NCI-H2029 (cell line): ENCODE results near the gene BLCAP.
"Not testable (repeated sequence)": the region's sequence is repeated elsewhere in the genome, so short reads cannot be mapped to it uniquely, and the experiment has no call there.

Experiments used
- DNase-seq: peaks from one replicate; lab custom pipeline; 2025; lab: John Stamatoyannopoulos, UW

Gene BLCAP

DNA sequence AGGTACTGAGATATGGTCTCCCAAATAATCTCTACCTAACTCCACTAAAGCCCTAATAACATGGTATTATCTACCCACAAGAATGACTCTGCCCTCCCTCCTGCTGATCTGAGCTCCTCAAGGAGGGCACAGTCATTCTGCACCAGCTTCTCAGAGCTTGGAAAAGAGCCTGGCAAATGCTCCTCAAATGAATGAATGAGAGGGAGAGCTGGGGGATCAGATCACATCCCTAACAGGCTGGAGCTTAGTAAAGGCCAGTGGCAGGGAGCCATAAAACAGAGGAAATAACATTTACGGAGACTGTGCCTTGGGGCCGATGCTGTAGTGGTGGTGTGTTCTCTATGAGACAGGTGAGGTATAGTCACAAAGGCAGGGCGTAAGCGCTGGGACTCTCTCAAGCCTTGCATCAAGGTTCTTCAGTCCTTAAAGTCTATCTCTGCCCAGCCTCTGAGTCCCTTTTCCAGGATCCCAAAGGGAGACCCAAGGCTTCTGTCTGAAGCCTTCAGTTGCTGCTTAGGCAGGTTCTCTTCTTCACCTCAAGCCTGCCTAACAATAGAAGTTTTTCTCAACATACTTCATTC, 13.8 kb downstream of the BLCAP start:
- no peak for DNase-seq

DNA sequence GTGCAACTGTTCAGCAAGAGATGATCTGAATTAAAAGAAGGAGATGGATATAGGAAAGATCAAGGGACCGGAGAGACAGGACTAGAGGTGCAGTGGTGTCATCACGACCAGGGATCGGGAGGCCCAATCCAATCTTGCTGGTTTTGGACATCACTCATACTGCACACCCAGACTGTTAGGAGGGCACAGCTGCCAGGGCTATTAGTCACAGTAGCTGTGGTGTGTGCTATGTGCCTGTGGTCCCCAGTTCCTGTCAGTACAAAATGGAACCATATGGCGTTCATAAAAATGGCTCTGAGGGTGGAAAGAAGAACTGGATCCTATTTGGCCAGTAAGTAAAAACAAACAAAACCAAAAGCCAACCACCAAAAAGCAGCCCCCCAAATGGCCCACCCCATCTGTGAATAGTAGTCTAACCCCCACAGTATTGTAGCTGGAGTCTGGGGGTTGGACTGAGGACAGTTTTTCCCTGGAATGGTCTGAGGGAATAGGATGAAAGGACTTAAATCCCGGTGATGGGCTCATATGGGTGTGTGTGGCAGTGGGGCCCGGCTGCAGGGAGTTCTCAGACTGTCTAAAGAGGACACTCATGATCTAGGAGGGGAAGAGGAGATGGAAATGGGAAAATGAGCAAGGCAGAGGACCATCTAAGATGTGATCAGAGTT, 15.9 kb downstream of the BLCAP start:
- no peak for DNase-seq

DNA sequence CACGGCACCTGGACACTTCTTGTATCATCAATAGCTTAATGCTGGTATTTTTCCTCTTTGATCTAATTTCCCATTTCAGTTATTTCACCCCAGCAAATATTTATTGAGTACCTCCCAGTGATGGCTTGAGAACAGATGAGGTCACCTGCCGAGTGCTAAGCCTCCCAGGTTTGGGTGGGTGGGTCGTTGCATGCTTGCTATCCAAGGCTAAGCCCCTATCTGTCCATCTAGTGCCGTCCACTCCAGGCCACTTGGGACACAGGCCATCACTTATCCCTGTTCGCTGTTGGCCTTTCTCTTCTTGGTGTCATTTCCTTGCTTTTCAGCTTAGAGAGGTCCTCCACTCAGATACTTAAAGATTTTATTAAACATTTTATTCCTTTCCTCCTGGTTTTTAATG, 17.4 kb downstream of the BLCAP start:
- DNase-seq: no peak

DNA sequence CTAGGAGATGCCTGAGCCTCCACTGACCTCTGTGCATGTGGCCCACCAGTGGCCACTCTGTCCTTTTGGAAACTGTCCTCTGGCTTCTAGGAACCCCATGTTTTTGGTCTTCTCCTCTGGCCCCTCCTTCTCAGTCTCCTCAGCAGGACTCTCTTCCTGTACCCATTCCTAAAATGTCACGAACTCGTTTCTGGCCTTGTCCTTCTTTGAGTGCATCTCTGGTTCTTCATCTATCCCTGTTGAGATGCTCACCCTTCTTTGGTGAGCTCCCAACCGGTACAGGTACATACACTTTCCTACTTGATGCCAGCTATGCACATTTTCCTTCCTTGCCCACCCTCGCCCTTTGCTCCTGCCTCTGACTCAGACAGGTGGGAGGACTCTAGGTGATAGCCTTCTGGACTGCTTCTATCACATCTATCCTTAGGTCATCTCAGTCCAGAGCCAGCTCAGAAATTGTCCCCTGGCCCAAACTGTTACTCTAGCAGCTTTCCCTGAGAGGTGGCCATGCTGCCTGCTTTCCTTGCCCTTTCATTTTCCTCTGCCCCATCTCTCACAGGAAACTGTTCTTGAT, 21.4 kb downstream of the BLCAP start:
- DNase-seq: no peak

DNA sequence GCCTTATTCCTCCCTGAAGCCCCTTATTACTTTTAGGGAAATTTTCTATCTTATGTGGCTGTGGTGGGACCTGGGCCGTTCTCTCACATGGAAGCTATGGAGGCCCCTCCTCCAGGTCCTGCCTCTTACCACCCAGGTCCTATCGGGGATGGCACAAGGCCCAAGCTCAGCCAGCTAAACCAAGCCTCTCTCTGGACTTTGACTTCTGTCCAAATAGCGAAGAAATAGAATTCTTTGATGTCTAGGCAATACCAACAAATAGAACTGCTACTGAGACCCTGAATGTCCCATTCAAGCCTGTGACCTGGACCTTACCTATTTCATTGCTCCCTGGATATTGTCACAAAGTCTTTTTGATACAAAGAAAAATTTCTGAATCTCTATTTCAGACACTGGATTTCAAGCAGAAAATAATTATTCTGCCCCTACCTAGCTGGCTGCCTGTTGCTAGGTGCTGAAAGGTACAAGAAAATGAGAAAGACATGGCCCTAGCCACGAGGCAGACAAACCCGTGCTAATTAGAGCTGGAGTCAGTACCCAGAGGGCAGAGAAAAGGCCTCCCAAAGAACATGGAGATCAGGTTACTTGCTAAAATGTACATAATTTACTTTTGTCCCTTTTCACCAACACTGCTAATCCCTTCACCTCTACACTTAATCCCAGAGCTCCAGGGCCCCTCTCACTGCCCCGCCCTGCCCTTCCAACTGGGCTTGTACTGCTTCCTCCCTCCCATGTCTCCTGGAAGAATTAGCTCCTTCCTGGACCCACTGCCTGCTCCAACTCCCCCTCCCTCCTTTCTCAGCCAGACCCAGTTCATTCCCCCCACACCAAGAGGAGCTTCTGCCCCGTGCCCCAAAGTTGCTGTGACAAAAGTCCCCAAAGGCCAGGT, 22.2 kb downstream of the BLCAP start:
- DNase-seq: no peak

DNA sequence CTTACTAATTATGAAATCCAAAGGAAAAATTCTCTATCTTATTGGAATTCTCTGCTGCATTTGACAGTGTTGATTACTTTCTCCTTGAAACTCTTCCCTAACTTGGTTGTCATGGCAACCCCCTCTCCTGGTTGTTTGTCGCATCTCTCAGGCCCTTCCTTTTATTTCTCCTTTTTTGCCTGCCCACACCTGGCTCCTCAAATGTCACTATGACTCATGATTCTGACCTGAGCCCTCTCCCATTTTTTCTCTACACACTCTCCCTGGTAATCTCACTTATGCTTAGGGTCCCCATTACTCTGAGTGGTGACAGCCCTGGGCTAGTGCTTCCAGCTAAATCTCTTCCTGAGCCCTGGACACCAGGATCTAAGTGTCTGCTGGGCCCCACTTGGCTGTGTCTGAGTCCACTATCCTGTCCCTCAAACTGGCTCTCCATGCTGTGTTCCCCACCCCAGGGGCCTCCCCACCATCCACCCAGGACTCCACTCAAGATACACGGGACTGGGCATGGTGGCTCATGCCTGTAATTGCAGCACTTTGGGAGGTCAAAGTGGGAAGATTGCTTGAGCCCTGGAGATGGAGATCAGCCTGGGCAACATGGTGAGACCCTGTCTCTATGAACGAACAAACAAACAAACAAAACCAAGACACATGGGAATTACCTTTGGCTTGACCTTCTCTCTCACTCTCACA, 23.1 kb downstream of the BLCAP start:
- no peak for DNase-seq

DNA sequence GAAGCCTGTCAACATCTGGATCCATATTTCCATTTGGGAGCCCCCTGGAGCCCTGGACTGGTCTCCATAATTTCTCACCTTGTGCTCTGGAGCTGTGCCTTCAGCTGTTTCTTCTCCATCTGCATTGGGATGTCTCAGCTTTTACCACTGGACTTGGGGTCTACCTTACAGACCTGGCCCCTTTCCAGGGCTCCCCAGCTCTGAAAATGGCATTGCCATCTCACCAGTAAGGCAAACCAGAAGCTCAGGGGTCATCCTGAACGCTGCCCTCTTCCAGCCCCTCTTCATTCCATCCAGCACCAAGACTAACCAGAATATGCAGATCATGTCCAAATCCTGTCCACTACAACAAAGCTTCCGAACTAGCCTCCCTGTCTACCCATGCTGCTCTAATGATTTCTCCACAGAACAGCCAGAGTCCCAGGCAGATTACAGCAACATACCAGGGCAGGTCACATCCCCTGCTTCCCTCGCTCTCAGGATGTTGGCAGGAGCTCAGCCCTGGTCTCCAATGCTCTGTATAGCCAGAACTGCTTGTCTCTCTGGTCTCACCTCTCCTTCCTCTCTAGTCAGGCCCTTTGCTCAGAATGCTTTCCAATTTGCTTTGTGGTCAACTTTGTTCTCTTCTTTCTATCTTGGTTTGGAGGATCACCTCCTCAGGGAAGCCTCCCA, 24.3 kb downstream of the BLCAP start:
- DNase-seq: no peak

DNA sequence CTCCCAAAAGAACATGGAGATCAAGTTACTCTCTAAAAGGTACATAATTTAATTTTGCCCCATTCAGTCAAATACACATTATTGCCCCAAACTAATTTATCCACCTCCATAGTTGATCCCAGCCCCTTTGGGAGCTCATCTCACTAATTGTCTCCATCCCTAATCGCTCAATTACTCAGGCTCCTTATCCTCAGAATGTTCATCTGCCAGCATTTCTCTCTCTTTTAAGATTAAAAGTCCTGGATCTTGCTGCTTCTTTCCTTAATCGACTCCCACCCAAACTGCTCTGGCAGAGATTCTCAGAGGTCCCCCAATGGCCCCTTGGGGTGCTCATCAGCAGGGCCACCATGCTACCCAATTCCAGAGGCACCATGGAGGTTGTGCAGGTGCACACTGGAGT, 25.0 kb downstream of the BLCAP start:
- DNase-seq: no peak

DNA sequence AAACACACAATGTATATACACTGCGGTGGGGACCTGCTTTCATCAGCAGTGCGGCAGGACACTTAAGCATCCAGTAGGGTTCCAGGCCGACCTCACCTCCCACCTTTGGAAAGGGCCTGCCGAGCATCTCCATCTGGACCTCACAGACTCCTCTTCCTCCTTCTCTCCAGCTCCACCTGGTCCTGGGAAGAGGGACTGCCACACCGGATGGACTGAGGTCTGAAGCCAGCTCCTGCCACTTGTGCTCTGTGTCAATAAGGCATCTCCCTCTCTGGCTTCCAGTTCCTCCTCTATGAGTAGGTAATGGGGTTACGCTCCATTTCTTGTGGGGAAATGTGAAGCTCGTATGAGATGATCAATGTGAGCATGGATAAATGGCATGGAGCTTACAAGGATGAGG, 25.7 kb downstream of the BLCAP start:
- DNase-seq: peak; percentile 89

DNA sequence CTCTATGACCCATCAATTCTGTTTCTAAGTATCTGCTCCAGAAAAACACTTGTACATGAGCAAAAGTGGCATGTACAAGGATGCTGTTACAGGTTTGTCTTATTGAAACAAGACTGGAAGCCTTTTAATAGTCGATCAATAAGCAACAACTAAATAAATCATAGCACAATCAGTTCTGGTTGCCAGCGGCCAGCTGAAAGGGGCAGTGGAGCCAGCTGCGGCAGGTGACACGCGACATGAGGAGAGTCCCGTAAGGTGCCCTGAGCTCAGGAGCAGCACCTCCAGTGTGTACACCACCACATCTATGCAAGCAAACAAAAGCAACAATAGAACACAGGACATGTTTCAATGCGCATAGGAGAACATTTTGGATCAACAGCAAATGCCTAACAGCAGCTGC, 27.4 kb downstream of the BLCAP start:
- DNase-seq: peak; percentile 77

DNA sequence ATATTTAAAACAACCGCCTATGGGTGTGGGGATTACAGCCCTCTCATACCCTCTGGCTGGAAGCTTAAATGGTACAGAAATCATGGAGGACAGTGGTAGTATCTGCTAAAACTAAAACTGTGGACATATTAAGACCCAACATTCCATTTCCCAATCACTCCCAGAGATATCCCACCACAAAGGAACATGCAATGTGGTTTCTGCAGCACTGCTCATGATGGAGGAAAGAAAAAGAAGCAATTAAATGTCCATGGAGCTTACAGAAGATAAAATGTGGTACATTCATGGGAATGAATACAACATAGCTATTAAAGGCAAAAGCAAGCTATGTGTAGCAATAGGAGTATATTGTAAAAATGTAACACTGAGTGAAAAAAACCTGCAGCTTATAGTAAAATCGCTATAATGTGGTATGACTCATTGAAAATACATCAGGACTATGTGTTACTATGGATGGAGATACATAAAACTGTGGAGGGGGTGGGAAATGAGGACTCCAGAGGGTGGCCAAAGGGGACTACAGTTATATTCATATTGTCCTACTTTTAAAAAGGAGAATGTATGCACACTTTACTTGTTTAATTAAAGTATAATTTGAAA, 29.5 kb downstream of the BLCAP start:
- DNase-seq: no peak

DNA sequence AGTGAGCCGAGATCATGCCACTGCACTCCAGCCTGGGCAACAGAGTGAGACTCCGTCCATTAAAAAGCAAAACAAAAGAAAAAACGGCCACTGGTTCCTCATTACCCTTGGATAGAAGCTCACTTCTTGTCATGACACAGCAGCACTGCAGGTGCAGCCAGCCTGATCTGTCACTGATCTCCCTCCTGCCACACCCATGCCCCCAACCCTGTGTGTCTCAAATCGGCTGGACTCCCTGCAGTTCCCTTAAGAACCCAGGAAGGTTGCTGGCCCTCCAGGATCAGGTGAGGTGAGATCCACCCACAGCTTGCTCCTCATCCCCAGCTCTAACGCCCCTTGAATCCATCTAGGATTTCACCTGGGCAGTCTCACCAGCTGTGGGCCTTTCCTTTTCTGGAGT, 32.9 kb downstream of the BLCAP start:
- no peak for DNase-seq

DNA sequence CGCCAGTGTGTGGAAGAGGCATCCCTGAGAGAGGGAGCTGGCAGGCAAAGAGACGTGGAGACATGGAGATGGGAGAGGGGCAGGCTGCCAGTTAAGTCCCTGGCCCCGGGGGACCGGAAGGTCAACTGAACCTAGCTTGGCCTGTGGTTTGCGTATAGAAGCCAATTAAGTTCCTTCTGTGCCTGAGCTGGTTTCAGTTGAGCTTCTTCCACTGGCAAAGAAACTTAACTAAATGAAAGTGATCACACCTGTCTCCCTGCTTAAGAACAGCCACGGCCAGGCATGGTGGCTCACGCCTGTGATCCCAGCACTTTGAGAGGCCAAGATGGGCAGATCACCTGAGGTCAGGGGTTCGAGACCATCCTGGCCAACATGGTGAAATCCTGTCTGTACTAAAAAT, 33.4 kb downstream of the BLCAP start:
- DNase-seq: no peak

DNA sequence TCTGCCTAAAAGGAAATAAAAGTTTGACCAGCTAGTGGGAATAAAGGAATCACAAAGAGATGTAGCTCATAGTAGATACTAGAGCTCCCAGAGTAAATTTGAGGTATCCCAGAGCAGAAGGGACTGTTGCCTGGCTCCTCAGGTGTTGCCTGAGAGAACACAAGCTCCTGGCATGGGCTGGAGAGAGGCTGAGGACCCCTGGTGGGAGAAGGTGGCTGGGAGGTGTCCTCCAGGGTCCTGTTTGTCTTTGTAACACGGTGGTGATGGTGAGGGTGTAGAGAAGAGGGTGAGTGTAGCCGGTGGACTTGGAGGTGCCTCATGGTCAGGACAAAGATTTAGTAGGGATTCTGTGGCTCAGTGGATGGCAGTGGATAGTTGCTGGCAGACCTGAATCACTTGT, 34.7 kb downstream of the BLCAP start:
- DNase-seq: no peak

DNA sequence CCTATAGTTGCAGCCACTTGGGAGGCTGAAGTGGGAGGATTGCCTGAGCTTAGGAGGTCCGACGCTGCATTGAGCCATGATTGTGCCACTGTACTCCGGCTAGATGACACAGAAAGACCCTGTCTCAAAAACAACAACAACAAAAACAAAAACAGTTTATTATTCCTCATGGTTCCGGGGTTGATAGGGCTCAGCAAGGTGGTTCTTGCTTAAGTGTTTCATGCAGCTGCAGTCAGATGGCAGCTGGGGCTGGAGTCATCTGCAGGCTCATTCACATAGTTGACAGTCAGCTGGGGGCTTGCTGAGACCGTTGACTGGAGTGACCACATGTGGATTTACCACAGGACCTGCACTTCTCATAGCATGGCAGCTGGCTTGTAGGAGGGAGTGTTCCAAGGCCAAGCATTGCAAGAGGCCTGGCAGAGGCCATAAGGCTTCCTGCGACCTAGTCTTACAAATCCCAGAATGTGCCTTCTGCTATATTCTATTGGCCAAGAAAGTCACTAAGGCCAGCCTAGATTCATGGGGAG, 35.5 kb downstream of the BLCAP start:
- DNase-seq: no peak

DNA sequence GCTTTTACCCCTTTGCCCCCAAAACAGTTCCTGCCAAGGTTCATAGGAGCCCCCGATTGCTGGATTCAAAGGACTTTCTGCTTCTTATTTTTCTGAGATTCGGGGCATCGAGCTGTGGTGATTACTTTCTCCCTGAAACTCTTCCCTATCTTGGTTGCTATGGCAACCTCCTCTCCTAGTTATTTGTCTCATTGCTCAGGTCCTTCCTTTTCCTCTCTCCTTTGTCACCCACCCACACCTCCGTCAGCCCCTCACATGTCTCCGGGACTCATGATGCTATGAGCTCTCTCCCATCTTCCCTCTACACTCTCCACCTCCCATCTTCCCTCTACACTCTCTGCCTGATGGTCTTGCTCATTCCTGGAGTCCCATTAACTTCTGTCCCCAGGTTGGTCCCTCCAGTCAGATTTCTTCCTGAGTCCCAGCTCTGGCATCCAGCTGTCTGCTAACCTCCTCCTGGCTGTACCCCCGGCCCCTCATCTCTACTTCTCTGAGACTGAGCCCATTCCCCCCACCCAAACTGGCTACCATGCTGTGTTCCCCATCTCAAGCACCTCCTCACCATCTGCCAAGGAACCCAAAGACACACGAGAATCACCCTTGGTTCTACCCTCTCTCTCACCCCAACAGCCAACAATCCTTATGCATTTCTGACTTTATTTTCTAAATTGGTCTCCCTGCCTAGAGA, 36.9 kb downstream of the BLCAP start:
- no peak for DNase-seq

DNA sequence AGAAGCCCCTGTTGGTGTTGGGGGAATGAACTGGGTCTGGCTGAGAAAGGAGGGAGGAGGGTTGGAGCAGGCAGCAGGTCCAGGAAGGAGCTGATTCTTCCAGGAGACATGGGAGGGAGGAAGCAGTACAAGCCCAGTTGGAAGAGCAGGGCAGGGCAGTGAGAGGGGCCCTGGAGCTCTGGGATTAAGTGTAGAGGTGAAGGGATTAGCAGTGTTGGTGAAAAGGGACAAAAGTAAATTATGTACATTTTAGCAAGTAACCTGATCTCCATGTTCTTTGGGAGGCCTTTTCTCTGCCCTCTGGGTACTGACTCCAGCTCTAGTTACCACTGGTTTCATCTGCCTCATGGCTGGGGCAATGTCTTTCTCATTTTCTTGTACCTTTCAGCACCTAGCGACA, 41.5 kb downstream of the BLCAP start:
- DNase-seq: not testable (repeated sequence)

DNA sequence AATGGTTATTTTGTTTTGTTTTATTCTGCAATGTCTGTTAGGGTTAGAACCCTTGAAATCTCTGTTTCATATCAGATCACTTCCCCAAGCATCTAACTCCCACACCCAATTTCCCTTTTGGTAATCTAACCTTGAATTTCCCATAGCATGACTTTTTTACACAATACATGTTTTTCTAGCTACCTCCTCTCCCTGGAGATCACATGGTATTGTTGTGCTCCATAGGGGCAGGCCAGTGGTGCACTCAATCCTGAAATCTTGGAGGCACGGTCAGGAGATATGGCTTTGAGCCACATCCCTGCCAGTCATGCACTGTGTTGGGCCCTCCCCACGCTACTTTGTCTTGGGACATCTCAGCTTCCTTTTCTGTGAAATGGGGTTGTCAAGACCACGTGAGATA, 43.3 kb downstream of the BLCAP start:
- no peak for DNase-seq

DNA sequence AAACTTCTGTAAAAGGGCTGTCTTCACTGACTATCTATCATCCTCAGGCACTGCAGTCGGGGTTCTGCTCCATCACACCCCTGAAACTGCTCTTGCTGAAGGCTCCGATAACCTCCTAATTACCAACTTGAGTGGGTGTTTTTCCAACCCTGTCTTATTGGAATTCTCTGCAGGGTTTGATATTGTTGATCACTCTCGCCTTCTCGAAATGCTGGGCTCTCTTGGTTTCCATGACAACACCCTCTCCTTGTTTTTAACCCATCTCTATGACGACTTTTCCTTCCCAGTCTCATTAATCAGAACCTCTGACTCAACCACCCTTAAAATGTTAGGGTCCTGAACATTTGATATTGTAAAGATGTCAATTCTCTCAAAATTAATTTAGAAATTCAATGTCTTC, 46.1 kb downstream of the BLCAP start:
- no peak for DNase-seq

DNA sequence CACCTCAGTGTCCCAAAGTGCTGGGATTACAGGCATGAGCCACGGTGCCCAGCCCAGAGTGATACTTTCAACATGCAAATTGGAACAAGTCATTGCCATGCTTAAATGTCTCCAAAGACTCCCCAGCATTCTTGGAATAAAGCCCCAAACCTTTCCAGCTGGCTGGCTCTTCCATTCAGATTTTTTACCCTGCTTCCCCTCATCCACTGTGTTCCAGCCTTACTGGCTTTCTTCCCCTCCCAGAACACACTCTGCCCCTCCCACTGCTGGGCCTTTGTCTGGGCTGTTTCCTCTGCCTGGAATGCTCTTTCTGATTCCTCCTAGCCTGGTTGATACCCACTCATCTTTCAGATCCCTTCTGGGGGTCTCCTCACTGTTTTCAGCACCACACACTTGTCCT, 46.8 kb downstream of the BLCAP start:
- DNase-seq: no peak
